ENCODE results near the gene WDPCP. TPM values are rescaled to one million over a fixed set of nuclear protein-coding genes. Genes with fewer than 3 reads are reported as not detected.
"Not testable (repeated sequence)": the region's sequence is repeated elsewhere in the genome, so short reads cannot be mapped to it uniquely, and the experiment has no call there.

WDPCP gene
- total RNA-seq, 1 donor from 2014 or later = 5.3 TPM

DNA sequence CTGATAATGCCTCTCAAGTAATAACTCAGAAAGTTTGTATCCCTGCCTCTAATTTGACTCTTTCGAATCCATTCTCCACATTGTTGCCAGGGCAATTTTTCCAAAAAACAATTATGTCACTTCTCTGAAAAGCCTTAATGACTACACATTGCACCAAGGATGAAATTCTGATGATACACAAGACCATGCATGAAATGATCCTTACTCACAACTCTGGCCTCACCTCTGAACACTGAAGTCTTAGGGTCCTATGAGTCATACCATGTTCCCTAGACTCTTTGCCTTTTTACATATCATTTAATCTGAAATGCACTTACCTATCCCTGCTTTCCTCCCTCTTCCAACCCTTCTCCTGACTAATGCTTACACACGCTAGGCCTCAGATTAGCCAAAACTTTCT, 51.0 kb downstream of the WDPCP start:
- ATAC-seq = peak; percentile 85

DNA sequence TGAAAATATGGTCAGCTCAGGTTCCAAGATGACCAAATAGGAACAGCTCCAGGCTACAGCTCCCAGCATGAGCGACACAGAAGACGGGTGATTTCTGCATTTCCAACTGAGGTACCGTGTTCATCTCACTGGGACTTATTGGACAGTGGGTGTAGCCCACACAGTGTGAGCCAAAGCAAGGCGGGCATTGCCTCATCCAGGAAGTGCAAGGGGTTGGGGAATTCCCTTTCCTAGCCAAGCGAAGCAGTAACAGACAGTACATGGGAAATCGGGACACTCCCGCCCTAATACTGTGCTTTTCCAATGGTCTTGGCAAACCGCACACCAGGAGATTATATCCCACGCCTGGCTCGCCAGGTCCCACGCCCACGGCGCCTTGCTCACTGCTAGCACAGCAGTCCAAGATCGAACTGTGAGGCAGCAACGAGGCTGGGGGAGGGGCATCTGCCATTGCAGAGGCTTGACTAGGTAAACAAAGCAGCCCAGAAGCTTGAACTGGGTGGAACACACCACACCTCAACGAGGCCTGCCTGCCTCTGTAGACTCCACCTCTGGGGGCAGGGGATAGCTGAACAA, 57.5 kb downstream of the WDPCP start:
- peak; percentile 84 for ATAC-seq

- ATAC-seq = no peak
Observed at GRCh38 chr2:63525905-63526304, 62.4 kb downstream of the WDPCP start.

GRCh38 chr2:63522950-63523349, 65.3 kb downstream of the WDPCP start:
- no peak for ATAC-seq

GRCh38 chr2:63520793-63521192, 67.5 kb downstream of the WDPCP start:
- ATAC-seq = no peak

- ATAC-seq = no peak
Observed at GRCh38 chr2:63514781-63515180, 73.5 kb downstream of the WDPCP start.

- ATAC-seq = no peak
Observed at GRCh38 chr2:63514237-63514716, 74.0 kb downstream of the WDPCP start.

DNA sequence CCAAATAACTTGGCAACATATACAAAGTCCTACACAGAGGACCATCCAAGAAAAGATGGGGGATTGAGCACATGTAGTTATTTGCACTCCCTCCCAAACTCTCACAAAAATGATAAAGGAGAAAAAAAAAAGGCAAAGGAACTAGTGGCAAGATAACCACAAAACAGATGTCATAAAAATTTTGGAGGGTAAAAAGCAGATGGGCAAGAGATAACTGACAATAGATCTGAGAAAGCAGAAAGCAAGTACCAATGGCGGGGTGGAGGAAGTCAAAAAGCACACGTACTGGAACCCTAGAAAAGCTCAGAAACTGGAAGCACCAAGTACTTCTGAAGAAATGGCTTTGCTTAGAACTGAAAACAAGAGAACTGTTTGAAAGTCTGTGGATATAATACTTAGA, 82.0 kb downstream of the WDPCP start:
- ATAC-seq = no peak

GRCh38 chr2:63503818-63504217, 84.5 kb downstream of the WDPCP start:
- no peak for ATAC-seq

- ATAC-seq = peak; percentile 69
Observed at GRCh38 chr2:63500398-63500797, 87.9 kb downstream of the WDPCP start.

DNA sequence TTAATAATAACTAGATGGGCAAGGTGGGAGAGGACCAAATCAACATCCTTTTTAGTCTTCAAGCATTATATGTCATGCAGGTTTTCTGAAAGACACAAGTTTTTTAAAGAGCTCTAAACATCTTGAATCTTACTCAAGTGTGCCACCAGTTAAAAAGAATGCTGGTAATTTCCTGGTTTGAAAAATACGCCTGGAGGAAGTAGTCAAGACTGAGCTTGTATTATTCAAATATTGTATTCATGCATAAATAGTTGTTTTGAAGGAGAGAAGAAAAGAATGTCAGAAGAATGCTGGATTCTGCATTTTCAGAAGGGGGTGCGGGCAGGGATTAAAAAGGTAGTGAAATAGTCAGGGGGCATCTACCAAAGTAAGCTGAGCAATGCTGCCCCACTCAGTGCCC, 90.7 kb downstream of the WDPCP start:
- ATAC-seq = no peak

GRCh38 chr2:63494968-63495367, 93.3 kb downstream of the WDPCP start:
- no peak for ATAC-seq

- ATAC-seq = no peak
Observed at GRCh38 chr2:63494100-63494499, 94.2 kb downstream of the WDPCP start.

GRCh38 chr2:63488118-63488713, 100.1 kb downstream of the WDPCP start:
- ATAC-seq = no peak

GRCh38 chr2:63486861-63487290, 101.4 kb downstream of the WDPCP start:
- no peak for ATAC-seq

- ATAC-seq = no peak
Observed at GRCh38 chr2:63484901-63485300, 103.4 kb downstream of the WDPCP start.

- ATAC-seq = no peak
Observed at GRCh38 chr2:63484481-63484880, 103.8 kb downstream of the WDPCP start.

DNA sequence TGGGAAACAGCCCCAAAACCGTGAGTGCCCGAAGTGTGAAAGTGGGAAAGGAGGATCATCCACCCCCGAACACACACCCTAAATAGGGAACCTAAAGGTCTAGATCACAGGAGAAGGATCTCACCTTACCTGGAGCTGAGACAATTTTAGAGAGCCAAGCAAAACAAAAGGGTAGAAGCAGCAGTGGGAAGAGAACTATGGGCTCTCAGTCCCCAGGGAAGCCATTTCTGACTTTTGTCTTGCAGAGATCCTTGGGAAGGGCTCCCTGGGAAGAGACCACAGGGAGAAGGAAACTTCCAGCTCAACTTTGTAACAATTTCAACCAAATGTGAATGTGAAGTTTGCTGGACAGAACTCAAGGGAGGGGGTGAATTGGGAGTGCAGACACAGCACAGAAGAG, 110.6 kb downstream of the WDPCP start:
- no peak for ATAC-seq

DNA sequence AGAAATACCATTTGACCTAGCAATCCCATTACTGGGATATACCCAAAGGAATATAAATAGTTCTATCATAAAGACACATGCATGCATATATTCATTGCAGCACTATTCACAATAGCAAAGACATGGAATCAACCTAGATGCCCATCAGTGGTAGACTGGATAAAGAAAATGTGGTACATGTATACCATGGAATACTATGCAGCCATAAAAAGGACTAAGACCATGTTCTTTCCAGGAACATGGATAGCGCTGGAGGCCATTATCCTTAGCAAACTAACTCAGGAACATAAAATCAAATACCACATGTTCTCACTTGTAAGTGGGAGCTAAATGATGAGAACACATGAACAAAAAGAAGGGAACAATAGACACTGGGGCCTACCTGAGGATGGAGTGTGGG, 119.0 kb downstream of the WDPCP start:
- ATAC-seq = not testable (repeated sequence)

- no peak for ATAC-seq
Observed at GRCh38 chr2:63465633-63466032, 122.6 kb downstream of the WDPCP start.

- ATAC-seq = no peak
Observed at GRCh38 chr2:63463142-63463541, 125.1 kb downstream of the WDPCP start.

GRCh38 chr2:63446658-63447057, 141.6 kb downstream of the WDPCP start:
- ATAC-seq = no peak

DNA sequence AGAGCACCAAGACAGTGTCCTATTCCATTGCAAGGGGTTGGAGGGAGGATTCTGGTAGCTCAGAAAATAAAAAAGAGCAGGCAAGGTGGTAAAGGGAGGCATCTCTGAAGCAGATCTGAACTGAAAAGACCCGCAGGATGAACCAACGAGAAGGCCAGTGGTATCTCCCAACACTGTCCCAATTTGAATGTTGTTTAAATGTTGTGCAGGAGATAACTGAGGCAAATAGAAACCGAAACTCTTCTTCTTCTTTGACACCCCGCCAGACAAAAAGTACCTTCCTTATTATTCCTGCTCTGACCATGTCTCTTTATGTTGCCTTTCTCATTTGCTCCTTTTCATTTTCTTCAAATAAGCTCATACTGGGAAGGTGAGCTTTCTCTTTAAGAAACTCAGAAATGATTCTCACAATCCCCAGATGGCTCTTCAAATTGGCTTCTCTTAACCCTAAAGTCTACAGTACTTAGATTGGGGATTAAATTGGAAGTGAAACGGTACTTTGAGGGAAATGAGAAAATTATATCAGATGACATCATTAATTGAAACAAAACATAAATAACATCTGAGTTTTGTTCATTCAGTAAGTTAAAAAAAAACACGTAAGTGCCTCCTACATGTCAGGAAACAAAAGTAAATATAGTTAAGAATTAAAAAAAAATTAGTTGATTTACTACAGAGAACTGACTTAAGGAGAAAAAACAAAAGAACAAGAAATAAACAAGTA, 143.6 kb downstream of the WDPCP start:
- no peak for ATAC-seq

- no peak for ATAC-seq
Observed at GRCh38 chr2:63440612-63441011, 147.7 kb downstream of the WDPCP start.
